H1 (cell line): ENCODE measurements around the gene AEBP1. TPM values are rescaled to one million over a fixed set of nuclear protein-coding genes. Genes with fewer than 3 reads are reported as not detected.

Experiments
- CTCF ChIA-PET: fragments of 300-600 bp; sonication (Branson Sonifier 250); formaldehyde crosslinking; loops from one replicate; lab custom pipeline; 2021; ENCODE audit not compliant: partially characterized antibody; lab: Charles Lee
- POLR2A ChIA-PET: fragments of 300-600 bp; sonication (Branson Sonifier 250); formaldehyde crosslinking; loops from one replicate; lab custom pipeline; 2021; ENCODE audit warnings: inconsistent platforms; ENCODE audit not compliant: partially characterized antibody; lab: Charles Lee
- DNase-seq, 2 experiments: peaks; one replicate each; pipeline versions ENCODE4 v3.0.0 to v3.0.0-alpha.2; 2010 to 2022; ENCODE audit warnings: low spot score in 2 of 2, low read depth in 1 of 2, mixed read lengths in 1 of 2
- FAIRE-seq: peaks from 2 replicates; lab custom pipeline; 2011; peaks lifted over from hg19 to GRCh38; lab: Jason Lieb, UNC
- H2AFZ ChIP-seq: 2 replicates; pipeline ENCODE4 v1.8.1; 2012; ENCODE audit warnings: low read length, inconsistent platforms
- H2AK5ac ChIP-seq: 2 replicates; pipeline ENCODE4 v1.6.1; 2013; ENCODE audit warnings: low read depth, low read length
- H2BK120ac ChIP-seq: replicated peaks from 2 replicates; pipeline ENCODE3; 2013; ENCODE audit warnings: low read depth, low read length, inconsistent platforms
- H2BK12ac ChIP-seq: 2 replicates; pipeline ENCODE4 v1.6.1; 2013; ENCODE audit warnings: low read depth, low read length
- H2BK15ac ChIP-seq: 2 replicates; pipeline ENCODE4 v1.6.1; 2013; ENCODE audit warnings: low read length
- H2BK20ac ChIP-seq: 2 replicates; pipeline ENCODE4 v1.6.1; 2013; ENCODE audit warnings: low read length
- H2BK5ac ChIP-seq: 2 replicates; pipeline ENCODE4 v1.6.1; 2013; ENCODE audit warnings: low read depth, low read length
- H3K14ac ChIP-seq: 2 replicates; pipeline ENCODE4 v1.6.1; 2013; ENCODE audit warnings: inconsistent platforms; ENCODE audit not compliant: insufficient read length
- H3K18ac ChIP-seq: 2 replicates; pipeline ENCODE4 v1.6.1; 2013; ENCODE audit warnings: low read length; ENCODE audit errors: extremely low read depth
- H3K23ac ChIP-seq: 2 replicates; pipeline ENCODE4 v1.6.1; 2013; ENCODE audit warnings: inconsistent platforms; ENCODE audit not compliant: insufficient read length
- H3K23me2 ChIP-seq: 2 replicates; pipeline ENCODE4 v1.6.1; 2013; ENCODE audit warnings: low read depth, low read length
- H3K27ac ChIP-seq: 2 replicates; pipeline ENCODE4 v1.6.1; 2011; ENCODE audit warnings: low read depth, low read length, inconsistent platforms
- H3K27me3 ChIP-seq, 4 experiments: replicated peaks in 1 of 4; 1 replicate in 1 of 4; 2 replicates in 3 of 4; pipeline versions ENCODE4 v1.6.1 to v1.8.1; 2011 to 2013; ENCODE audit warnings: low read length in 3 of 4, mild to moderate bottlenecking in 3 of 4, inconsistent platforms in 2 of 4, mixed read lengths in 2 of 4, moderate library complexity in 1 of 4; ENCODE audit not compliant: control insufficient read depth in 3 of 4, insufficient read depth in 3 of 4; ENCODE audit errors: extremely low read depth in 1 of 4
- H3K36me3 ChIP-seq, 4 experiments: 2 replicates each; pipeline versions ENCODE4 v1.6.1 to v1.8.1; 2011 to 2013; ENCODE audit warnings: mild to moderate bottlenecking in 4 of 4, low read length in 3 of 4, moderate library complexity in 2 of 4, control low read depth in 1 of 4, inconsistent platforms in 1 of 4; ENCODE audit not compliant: insufficient read depth in 4 of 4, control insufficient read depth in 2 of 4
- H3K4ac ChIP-seq: replicated peaks from 2 replicates; pipeline ENCODE3; 2013; ENCODE audit warnings: low read length, low read depth, mixed read lengths, inconsistent platforms; ENCODE audit not compliant: insufficient read length
- H3K4me1 ChIP-seq, 4 experiments: replicated peaks in 1 of 4; 1 replicate in 1 of 4; 2 replicates in 3 of 4; pipeline versions ENCODE4 v1.6.1 to v1.8.1; 2011 to 2013; ENCODE audit warnings: low read length in 3 of 4, inconsistent platforms in 2 of 4, mixed read lengths in 1 of 4; ENCODE audit not compliant: insufficient read depth in 4 of 4, control insufficient read depth in 3 of 4
- H3K4me2 ChIP-seq, 2 experiments: 2 replicates each; pipeline versions ENCODE4 v1.6.1 to v1.8.1; 2011 to 2013; ENCODE audit warnings: low read depth in 2 of 2, low read length in 2 of 2, control low read depth in 1 of 2, inconsistent platforms in 1 of 2, mild to moderate bottlenecking in 1 of 2; ENCODE audit not compliant: insufficient read depth in 1 of 2
- H3K4me3 ChIP-seq, 4 experiments: fragments of 200-600, 300-600 bp in 1 of 4; sonication (generic), shearing (Covaris generic), sonication (Bioruptor Twin) in 1 of 4; 2 replicates each; pipeline versions ENCODE4 v1.5.1 to v1.8.1; 2011 to 2016; ENCODE audit warnings: low read length in 4 of 4, low read depth in 3 of 4, control low read depth in 2 of 4, inconsistent platforms in 2 of 4, mild to moderate bottlenecking in 2 of 4, mixed read lengths in 1 of 4, moderate library complexity in 1 of 4; ENCODE audit not compliant: insufficient read depth in 2 of 4; ENCODE audit errors: extremely low read depth in 1 of 4
- H3K56ac ChIP-seq: replicated peaks from 2 replicates; pipeline ENCODE3; 2013; ENCODE audit warnings: low read depth, mild to moderate bottlenecking, mixed read lengths, low read length, inconsistent platforms; ENCODE audit not compliant: insufficient read length
- H3K79me1 ChIP-seq: 2 replicates; pipeline ENCODE4 v1.6.1; 2013; ENCODE audit warnings: low read depth, low read length, control low read depth
- H3K79me2 ChIP-seq, 2 experiments: 2 replicates each; pipeline versions ENCODE4 v1.6.1 to v1.8.1; 2012 to 2013; ENCODE audit warnings: low read length in 2 of 2, mild to moderate bottlenecking in 2 of 2, inconsistent platforms in 1 of 2; ENCODE audit not compliant: insufficient read depth in 2 of 2, control insufficient read depth in 1 of 2
- H3K9ac ChIP-seq, 4 experiments: replicated peaks in 1 of 4; 1 replicate in 1 of 4; 2 replicates in 3 of 4; pipeline versions ENCODE4 v1.6.1 to v1.8.1; 2011 to 2013; ENCODE audit warnings: low read depth in 3 of 4, low read length in 3 of 4, control low read depth in 2 of 4, mild to moderate bottlenecking in 2 of 4, moderate library complexity in 2 of 4, inconsistent platforms in 1 of 4; ENCODE audit errors: extremely low read depth in 1 of 4
- H3K9me3 ChIP-seq, 2 experiments: 2 replicates each; pipeline versions ENCODE4 v1.6.1 to v1.8.1; 2012 to 2013; ENCODE audit warnings: mild to moderate bottlenecking in 2 of 2, moderate library complexity in 2 of 2, control low read depth in 1 of 2, inconsistent platforms in 1 of 2, low read depth in 1 of 2, low read length in 1 of 2, mixed read lengths in 1 of 2; ENCODE audit not compliant: insufficient read depth in 2 of 2
- H4K20me1 ChIP-seq, 2 experiments: replicated peaks in 1 of 2; 2 replicates each; pipeline versions ENCODE3 to v1.8.1; 2011 to 2013; ENCODE audit warnings: inconsistent platforms in 2 of 2, low read length in 2 of 2, mild to moderate bottlenecking in 1 of 2; ENCODE audit not compliant: insufficient read depth in 2 of 2, control insufficient read depth in 1 of 2
- H4K5ac ChIP-seq: 2 replicates; pipeline ENCODE4 v1.6.1; 2013; ENCODE audit warnings: low read length, low read depth, mixed read lengths, inconsistent platforms; ENCODE audit not compliant: insufficient read length
- H4K8ac ChIP-seq: 2 replicates; pipeline ENCODE4 v1.8.0; 2013; ENCODE audit warnings: mild to moderate bottlenecking, moderate library complexity, low read length, inconsistent platforms; ENCODE audit not compliant: insufficient read depth; ENCODE audit errors: extremely low read depth
- H4K91ac ChIP-seq: replicated peaks from 2 replicates; pipeline ENCODE3; 2013; ENCODE audit warnings: low read length, mixed read lengths, inconsistent platforms; ENCODE audit not compliant: insufficient read length
- BRCA1 ChIP-seq: IDR thresholded peaks from 2 replicates; pipeline ENCODE4 v1.6.1; 2012; ENCODE audit warnings: low read depth, low read length, improper control_type of control experiment
- EGR1 ChIP-seq: IDR thresholded peaks from 2 replicates; pipeline ENCODE4 v1.6.1; 2011; ENCODE audit warnings: low read depth, low read length, borderline replicate concordance
- FOSL1 ChIP-seq: IDR thresholded peaks from 2 replicates; pipeline ENCODE4 v1.6.1; 2011; ENCODE audit warnings: mild to moderate bottlenecking, low read depth, low read length, moderate library complexity; ENCODE audit not compliant: insufficient read depth
- POLR2A ChIP-seq, 2 experiments: IDR thresholded peaks; 1 replicate in 1 of 2; 2 replicates in 1 of 2; pipeline ENCODE4 v1.6.1; 2011; ENCODE audit warnings: low read depth in 2 of 2, low read length in 2 of 2, mild to moderate bottlenecking in 2 of 2; ENCODE audit errors: control extremely low read depth in 1 of 2
- TAF7 ChIP-seq: optimal IDR thresholded peaks from 2 replicates; pipeline ENCODE3; 2011; ENCODE audit warnings: low read depth, mild to moderate bottlenecking, inconsistent platforms, low read length, moderate library complexity, borderline replicate concordance
- TCF12 ChIP-seq: IDR thresholded peaks from 2 replicates; pipeline ENCODE4 v1.6.1; 2011; ENCODE audit warnings: low read depth, mild to moderate bottlenecking, low read length
- TEAD4 ChIP-seq: IDR thresholded peaks from 2 replicates; pipeline ENCODE4 v1.6.1; 2012; ENCODE audit warnings: low read depth, low read length, inconsistent platforms, mixed read lengths
- WGBS, 2 experiments: shearing (Covaris generic) in 1 of 2; methylation state at CpG; one replicate each; pipeline versions ENCODE4 v1.1.6 to v1.1.7; 2013 to 2015; ENCODE audit warnings: low lambda C conversion rate in 2 of 2, mixed read lengths in 2 of 2, inconsistent platforms in 1 of 2, low coverage in 1 of 2, missing lambda C conversion rate in 1 of 2; ENCODE audit not compliant: insufficient replicate concordance in 2 of 2, insufficient coverage in 1 of 2, insufficient read length in 1 of 2; ENCODE audit errors: extremely low coverage in 1 of 2, missing lambda C conversion rate in 1 of 2; 5-methylcytosine and 5-hydroxymethylcytosine counted together
- polyA plus RNA-seq, 7 experiments: library from polyadenylated mRNA; depleted of rRNA in 3 of 7; stranded (reverse) in 5 of 7; unstranded in 2 of 7; fragments of >200 nt in 5 of 7; fragments of 200-250 nt in 2 of 7; gene quantifications; 1 replicate in 5 of 7; 2 replicates in 1 of 7; 4 replicates in 1 of 7; pipeline versions ENCODE4 v1.2.1 to v1.2.3, GENCODE V29; 2011 to 2013; ENCODE audit warnings: missing spikeins in 2 of 7, mixed read lengths in 2 of 7
- total RNA-seq: library from RNA; stranded (reverse); fragmentation: NEBNext Ultra II Directional; extraction: Animal tissue kit (Norgen Biotek cat#: 25700); gene quantifications from 2 replicates; pipeline ENCODE4 v1.2.1, GENCODE V29; 2021
- TF ChIP-seq, protein P1 (sequence below): IDR thresholded peaks from 2 replicates; pipeline ENCODE4 v1.6.1; 2011; ENCODE audit warnings: low read length, improper control_type of control experiment

Gene AEBP1
- total and polyA plus RNA-seq, 2 of the 8 experiments (the other 6 are each of a cell fraction or from before 2014, with no cell fraction given) = 10.4 to 41.2 TPM

DNA sequence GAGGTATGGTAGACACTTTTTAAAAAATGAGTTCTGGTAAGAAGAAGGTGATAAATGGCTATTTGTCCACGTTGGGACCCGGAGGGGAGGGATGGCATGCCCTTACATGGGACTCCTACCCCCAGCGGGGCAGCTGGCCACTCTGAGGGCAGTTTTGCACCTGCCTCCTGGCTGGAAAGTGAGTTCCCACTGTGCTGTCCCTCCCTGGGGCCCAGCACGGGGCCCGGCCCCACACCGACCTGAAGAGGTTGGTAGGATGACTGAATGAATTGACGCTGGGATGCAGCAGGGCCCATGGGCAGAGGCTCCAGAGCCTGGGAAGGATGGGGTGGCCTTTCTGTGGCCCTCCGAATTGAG is 601 bp upstream of the AEBP1 start:
- no peak overlapping the region for H3K56ac ChIP-seq
- FAIRE-seq (no peak), DNase-seq (no peak)
- H2BK5ac ChIP-seq = peak overlapping the region; percentile 35; the same call in 1 of the 2 replicates
- no peaks in the 10 kb centered on the region; a peak in 1 of 4 replicates for H3K79me2 ChIP-seq
- 44% methylated on average over 8 of the region's 8 CpGs; no CpG with 5 or more reads in 1 of the 2 experiments for WGBS, 2 experiments
- H2BK120ac ChIP-seq = no peak overlapping the region
- no peak overlapping the region; the same call in 1 of the 2 replicates for H2AFZ ChIP-seq
- no peak overlapping the region for H3K23ac ChIP-seq
- peaks cover 2 to 3% of the 10 kb centered on the region in 2 experiments for H4K20me1 ChIP-seq
- peaks cover 0 to 12% (median 9%) of the 10 kb centered on the region in 4 experiments; a peak in 6 of 7 replicates for H3K4me1 ChIP-seq
- H3K4me3 ChIP-seq = peak overlapping the region; percentile 33 to 87 (median 58)
- H3K9me3 ChIP-seq = no peaks in the 10 kb centered on the region
- TF ChIP-seq EGR1 (no peak), BRCA1 (no peak), TCF12 (no peak), TEAD4 (no peak), FOSL1 (no peak), TAF7 (no peak), POLR2A (IDR thresholded peaks at IDR 0.05; ENCODE audit: control extremely low read depth in 1 of 2, low read depth in 2 of 2, low read length in 2 of 2) (no peak)
- TF ChIP-seq, protein P1, sequence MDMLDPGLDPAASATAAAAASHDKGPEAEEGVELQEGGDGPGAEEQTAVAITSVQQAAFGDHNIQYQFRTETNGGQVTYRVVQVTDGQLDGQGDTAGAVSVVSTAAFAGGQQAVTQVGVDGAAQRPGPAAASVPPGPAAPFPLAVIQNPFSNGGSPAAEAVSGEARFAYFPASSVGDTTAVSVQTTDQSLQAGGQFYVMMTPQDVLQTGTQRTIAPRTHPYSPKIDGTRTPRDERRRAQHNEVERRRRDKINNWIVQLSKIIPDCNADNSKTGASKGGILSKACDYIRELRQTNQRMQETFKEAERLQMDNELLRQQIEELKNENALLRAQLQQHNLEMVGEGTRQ = no peak
- no peak overlapping the region for H2BK20ac ChIP-seq
- ChIA-PET CTCF (interaction anchor here (1.0 to 2.7 kb wide), 2 partner anchors 17 to 53 kb away, joined by 3 to 13 read pairs; no protein-coding TSS in a partner anchor), POLR2A (no interaction called here)
- H3K14ac ChIP-seq = no peak overlapping the region
- peaks cover 0 to 29% (median 16%) of the 10 kb centered on the region in 4 experiments; a peak in 6 of 7 replicates for H3K27me3 ChIP-seq
- no peak overlapping the region for H3K9ac ChIP-seq
- H2BK15ac ChIP-seq = no peak overlapping the region
- peak overlapping the region; percentile 18 for H4K5ac ChIP-seq
- H4K91ac ChIP-seq = no peak overlapping the region
- no peak overlapping the region for H3K4ac ChIP-seq
- H3K36me3 ChIP-seq = no peaks in the 10 kb centered on the region; a peak in 2 of 8 replicates
- H3K27ac ChIP-seq = no peak overlapping the region
- no peak overlapping the region; the same call in 1 of the 2 replicates for H4K8ac ChIP-seq
- H2BK12ac ChIP-seq = peak overlapping the region; percentile 60; the same call in 1 of the 2 replicates
- no peak overlapping the region for H2AK5ac ChIP-seq
- no peak overlapping the region; the same call in none of the 2 replicates for H3K18ac ChIP-seq
- H3K4me2 ChIP-seq = peak overlapping the region; percentile 65 to 98
- H3K79me1 ChIP-seq = peaks cover 4% of the 10 kb centered on the region; the same call in 1 of the 2 replicates
- H3K23me2 ChIP-seq = peaks cover 15% of the 10 kb centered on the region
